Cardiac atrium fibroblast (primary cell): ENCODE results near the gene BMS1. TPM values are rescaled to one million over a fixed set of nuclear protein-coding genes. Genes with fewer than 3 reads are reported as not detected.

Source experiments
- total RNA-seq: library from RNA; depleted of rRNA; stranded (reverse); fragments of >200 nt; gene quantifications from 2 replicates; pipeline ENCODE4 v1.2.3, GENCODE V29; 2015

BMS1 gene
- total RNA-seq, result 9.0 and 12.8 TPM in 2 replicates

GRCh38 chr10:42782446-42783180, at the start of gene BMS1:
Gene BMS1 (plus strand): TSS chr10:42782795. CDS start chr10:42784395, 1,600 bp downstream.

Other genes with a start within 250 kb of the BMS1 start
- gene ZNF33B, start 144.2 kb upstream of the BMS1 start, total RNA-seq, result 4.2 and 6.3 TPM in 2 replicates